ENCODE results near the gene ECEL1.

DNA sequence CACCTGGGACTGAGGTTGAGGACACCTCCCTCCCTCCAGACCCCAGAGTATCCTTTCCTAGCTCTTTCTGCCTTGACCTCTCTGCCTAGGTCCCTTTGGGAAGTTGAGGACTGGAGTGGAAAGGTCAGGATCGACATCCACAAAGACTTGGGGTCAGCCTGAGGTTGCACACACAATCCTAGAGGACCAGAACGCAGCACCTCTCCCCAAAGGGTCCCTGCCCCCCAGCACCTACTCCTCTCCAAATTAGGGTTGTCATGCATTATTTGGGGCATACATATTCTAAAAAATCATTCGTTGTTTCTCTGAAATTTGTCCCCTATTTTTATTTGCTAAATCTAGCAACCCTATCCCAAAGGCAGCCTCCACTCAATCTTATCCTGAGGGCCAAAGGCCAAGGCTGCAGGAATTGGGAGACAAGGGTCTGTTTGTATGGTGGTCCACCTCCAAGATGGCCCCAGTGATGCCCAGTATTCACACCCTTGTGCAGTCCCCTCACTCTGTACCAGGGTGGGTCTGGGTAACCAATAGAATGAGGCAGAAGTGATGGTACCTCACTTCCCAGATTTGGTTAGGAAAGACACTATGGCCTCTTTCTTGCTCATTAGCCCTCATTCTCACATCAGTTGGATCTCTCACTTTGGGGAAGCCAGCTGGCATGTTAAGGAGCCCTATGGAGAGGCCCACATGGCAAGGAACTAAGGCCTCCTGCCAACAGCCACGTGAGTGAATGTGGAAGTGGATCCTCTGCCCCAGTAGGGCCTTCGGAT, 48.3 kb upstream of the ECEL1 start:
- TF ChIP-seq SUZ12 (IDR thresholded peaks at IDR 0.05) (no peak), SP1 (IDR thresholded peaks at IDR 0.05) (no peak), ARNT (IDR thresholded peaks at IDR 0.05) (no peak), HDGF (IDR thresholded peaks at IDR 0.05; ENCODE audit: borderline replicate concordance) (no peak)
- TF ChIP-seq, protein P1, sequence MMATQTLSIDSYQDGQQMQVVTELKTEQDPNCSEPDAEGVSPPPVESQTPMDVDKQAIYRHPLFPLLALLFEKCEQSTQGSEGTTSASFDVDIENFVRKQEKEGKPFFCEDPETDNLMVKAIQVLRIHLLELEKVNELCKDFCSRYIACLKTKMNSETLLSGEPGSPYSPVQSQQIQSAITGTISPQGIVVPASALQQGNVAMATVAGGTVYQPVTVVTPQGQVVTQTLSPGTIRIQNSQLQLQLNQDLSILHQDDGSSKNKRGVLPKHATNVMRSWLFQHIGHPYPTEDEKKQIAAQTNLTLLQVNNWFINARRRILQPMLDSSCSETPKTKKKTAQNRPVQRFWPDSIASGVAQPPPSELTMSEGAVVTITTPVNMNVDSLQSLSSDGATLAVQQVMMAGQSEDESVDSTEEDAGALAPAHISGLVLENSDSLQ (IDR thresholded peaks at IDR 0.05): no peak
